UCSD-AML1 (cell line): ENCODE results near the gene ALKBH8.
"Not testable (repeated sequence)": the region's sequence is repeated elsewhere in the genome, so short reads cannot be mapped to it uniquely, and the experiment has no call there.

ENCODE experiments used
- DNase-seq: peaks from one replicate; lab custom pipeline; 2025; ENCODE audit not compliant: unreplicated experiment; lab: John Stamatoyannopoulos, UW

ALKBH8 gene

DNA sequence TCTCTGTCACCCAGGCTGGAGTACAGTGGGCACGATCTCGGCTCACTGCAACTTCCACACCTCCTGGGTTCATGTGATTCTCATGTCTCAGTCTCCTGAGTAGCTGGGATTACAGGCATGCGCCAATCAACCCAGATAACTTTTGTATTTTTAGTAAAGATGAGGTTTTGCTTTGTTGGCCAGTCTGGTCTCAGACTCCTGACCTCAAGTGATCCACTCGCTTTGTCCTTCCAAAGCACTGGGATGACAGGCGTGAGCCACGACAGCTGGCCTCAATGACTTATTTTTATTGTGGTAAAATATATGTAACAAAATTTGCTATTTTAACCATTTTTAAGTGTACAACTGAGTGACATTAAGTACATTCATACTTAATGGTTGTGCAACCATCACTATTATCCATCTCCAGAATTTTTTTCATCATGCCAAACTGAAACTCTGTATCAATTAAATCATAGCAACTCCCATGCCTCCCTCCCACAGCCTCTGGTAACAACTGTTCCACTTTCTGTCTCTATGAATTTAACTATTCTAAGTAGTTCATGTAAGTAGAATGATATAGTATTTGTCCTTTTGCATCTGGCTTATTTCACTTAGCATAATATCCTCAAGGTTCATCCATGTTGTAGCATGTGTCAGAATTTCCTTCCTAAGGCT, 57.2 kb downstream of the ALKBH8 start:
- no peak for DNase-seq

DNA sequence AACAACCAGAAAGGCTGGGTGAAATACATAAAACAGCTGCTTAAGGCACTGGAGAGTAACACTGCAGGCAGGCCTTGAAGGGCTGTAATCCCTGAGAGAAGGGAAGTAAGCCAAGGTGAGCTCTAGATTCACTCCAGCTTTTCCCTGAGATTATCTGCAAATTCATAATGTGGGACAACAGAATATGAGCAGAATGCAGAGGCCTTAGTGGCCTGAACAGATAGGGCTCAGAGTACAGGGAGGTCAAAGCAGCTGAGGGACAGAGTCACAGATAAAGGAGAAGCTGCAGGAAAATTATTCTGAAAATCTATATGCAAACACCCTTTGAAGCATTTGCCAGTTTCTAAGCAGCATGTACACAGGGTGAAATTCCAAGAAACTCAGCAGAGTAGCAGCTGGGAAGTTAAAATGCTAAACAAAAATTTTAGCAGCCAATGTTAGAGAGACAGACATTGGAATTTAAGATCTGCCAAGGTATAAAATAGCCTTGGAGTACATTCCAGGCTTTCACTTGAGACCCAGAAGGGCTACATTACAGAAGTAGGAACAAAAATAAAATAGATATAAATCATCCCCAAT, 59.8 kb downstream of the ALKBH8 start:
- DNase-seq = no peak

DNA sequence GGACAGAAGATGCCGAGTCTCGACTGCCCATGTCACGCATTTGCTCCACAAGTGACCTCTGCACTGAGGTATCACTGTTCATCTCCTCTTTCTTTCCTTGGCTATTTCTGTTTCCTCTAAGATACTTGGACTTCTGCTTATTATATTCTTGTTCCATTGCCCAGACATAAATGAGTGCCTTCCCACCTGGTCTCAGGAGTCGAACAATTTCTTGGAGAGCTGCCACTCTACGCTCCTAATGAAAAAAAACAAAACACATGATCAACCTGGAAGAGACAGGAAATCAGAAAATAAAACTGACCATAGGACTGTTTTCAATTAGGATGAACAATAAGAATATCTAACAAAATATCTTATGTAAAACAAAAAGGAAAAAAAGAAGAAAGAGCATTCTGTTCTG, 60.6 kb downstream of the ALKBH8 start:
- DNase-seq = no peak

DNA sequence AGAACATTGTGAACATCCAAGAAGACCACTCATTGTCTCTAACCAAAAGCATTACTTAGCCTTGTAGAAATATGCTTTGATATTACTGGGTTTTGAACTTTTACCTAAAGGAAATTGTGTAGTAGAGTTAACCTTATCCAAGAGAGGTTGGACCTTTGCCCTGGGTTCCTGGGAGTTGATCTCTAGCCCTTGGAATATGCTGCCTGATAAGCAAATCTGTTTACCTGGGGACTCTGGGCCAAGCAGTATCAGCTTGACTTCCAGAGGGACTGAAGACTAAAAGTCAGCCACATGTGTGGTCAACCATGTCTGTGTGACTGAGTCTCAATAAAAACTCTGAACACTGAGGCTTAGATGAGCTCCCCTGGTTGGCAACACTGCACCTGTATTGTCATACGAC, 63.8 kb downstream of the ALKBH8 start:
- no peak for DNase-seq

DNA sequence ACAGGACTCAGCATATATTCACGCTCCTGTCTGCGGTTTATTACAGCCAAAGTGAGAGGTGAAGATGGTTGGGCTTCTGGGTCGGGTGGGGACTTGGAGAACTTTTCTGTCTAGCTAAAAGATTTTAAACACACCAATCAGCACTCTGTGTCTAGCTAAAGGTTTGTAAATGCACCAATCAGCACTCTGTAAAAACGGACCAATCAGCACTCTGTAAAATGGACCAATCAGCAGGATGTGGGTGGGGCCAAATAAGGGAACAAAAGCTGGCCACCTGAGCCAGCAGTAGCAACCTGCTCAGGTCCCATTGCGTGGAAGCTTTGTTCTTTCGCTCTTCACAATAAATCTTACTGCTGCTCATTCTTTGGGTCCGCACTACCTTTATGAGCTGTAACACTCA, 68.2 kb downstream of the ALKBH8 start:
- not testable (repeated sequence) for DNase-seq

DNA sequence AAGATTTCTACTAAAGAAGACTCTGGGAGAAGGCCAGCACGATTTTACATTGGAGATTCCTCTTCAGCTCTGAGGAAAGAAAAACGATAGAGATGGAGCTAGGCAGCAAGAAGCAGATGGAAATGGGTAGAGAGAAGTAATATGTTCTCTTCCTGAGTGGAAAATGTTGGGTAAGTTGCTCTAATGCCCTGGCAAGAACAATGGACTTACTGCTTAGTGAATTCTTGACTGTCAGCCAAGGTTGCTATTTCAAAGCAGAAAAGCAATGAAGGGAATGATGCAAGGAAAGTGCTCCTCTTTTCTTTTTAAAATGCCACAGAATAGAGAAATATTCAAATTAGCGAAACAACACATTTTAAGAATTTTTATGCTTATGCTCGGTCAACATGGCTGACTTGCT, 69.5 kb downstream of the ALKBH8 start:
- DNase-seq = no peak

DNA sequence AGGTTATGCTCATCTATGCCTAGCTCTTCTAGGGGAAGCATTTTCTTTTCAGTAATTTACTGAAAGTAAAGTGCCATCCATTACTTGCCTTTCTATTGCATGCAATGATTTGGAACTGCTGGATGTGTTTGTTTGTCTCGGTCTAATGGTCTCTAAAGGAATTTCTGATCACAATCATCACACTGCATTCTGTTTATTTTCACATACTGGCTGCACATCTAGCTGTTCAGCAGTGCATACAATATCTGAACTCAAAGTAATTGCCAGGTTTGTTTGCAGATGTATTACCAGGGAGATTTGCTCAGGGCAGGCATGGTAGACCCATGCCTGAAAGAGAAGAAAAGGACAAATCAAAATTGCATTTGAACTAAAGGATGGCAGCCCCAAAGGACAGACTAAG, 71.5 kb downstream of the ALKBH8 start:
- no peak for DNase-seq

DNA sequence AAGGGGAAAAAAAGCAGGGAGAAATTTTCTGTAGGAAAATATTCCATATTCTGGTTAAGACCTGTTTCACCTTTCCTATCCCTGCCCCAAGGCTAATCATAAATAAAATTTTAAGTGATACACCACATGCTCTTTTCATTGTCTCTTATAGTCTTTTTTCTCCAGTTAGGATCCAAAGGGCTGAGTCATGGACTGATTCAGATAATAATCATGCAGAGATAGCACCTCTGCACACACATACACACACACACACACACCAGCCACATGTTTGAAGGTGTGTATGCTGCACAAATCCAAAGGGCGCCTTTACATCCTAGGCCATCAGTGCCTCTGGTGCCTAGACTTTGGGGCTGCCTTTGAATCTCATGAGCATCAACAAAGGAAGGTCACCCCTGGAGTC, 72.4 kb downstream of the ALKBH8 start:
- DNase-seq = no peak

DNA sequence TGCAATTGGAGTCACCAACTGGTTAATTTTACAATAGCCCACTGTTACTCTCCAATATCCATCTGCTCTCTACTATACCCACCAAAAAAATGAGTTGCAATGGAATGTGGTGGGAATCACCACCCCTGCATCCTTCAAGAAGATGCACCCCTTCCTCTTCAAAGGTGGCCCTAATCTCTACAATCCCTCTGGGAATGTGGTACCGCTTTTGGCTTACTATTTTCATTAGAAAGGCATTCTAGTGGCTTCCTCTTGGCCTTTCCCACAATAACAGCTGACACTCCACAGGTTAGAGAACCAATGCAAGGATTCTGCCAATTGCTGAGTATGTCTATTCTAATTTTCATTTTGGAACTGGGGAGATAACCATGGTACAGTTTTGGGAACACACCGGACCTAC, 74.7 kb downstream of the ALKBH8 start:
- DNase-seq = no peak

DNA sequence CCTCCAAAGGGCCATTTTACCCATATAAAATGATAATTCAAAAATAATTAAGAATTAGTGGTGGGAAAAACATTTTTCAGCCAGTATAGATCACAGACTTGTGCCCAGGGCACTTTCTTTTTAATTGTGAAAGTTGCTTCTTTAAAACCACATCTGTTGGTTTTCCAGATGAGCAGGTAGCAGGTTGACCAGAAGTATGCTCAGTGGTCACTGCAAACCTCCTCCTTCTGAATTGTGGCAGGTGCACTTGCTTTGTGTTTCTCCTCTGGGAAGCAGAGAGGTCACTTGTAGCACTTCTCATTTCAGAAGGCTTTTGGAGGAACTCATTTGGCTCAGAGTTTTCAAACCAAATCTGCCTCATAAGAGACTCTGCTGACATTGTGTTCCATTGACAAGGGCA, 83.3 kb downstream of the ALKBH8 start:
- DNase-seq = no peak

DNA sequence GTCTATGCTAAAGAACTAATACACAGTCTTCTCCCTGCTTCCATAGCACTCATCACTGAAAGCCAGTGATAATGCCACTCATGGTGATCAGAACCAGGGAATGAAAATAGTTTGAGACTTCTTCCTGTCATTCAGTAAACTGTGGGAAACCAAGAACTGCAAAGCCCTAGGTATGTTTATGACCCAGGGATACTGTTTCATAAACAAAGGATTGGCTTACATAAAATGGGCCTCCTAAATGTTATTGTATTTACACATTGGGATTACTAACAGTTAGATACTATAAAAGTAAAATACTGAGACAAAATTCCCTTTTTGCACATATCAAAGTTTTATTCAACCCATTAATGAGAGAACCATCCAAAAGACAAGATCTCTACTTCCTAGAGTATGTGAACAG, 86.6 kb downstream of the ALKBH8 start:
- DNase-seq = no peak

DNA sequence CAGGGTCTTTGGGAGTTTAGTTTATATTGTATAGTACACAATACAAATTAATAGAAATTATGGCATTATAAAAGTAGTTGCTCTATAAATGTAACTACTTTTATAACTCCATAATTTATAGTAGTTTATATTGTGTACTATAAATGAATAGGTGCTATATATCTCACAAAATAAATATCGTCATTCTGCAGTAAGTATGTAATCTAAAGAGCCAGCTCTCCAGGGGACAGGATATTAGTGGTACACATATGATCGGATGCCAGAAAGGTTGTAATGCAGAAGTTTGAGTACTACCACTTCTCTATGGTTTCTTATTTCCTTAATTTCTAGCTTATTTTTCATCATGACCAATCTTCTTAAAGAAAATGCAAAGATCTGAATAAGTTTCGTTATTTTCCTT, 87.7 kb downstream of the ALKBH8 start:
- no peak for DNase-seq

DNA sequence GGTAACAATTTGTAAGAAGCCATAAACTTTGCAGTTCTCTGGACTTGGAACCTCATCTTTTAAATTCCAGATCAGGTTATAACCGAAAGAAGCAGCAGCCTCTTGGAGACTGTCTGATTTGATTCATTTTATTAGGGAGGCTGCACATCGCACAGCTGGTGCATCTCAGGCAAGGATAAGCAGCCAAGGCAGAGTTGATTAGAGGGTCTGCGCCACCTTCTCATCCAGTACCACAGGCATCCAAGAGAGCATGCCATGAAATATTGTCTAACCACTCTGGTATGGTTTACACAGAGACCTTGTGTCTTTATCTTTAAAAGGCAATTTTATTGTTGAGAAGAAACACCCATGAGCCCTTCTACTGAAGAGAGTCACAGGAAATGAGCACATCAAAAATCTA, 91.7 kb downstream of the ALKBH8 start:
- no peak for DNase-seq

DNA sequence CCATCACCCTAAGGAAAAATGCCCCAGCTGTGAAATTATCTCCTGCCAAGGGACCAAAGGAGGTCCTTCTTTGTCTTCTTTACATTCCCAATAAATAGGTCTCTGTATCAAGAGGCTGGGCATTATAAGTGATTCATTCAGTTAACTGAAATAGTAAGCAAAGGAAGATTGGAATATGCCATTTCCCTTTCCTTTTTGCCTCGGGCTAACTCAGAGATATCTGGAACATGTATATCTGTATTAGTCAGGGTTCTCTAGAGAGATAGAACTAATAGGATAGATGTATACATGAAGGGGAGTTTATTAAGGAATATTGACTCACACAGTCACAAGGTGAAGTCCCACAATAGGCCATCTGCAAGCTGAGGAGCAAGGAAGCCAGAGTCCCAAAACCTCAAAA, 92.6 kb downstream of the ALKBH8 start:
- no peak for DNase-seq

DNA sequence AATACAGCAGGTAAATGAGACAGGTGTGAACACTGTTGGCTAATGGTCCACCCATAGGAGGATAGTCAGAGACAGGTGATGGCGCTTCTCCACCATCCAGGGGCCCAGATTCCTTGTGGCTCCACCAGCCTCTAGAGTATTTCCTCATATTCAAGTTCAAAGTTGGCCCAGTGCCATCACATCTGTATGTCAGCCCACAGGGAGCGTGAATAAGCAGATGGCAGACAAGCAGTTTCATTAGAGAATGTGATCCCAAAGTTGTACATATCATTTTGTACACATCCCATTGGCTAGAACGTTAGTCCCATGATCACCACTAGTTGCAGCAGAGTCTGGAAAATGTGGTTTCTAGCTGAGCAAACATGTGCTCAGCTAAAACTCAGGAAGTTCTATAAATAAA, 96.9 kb downstream of the ALKBH8 start:
- no peak for DNase-seq

DNA sequence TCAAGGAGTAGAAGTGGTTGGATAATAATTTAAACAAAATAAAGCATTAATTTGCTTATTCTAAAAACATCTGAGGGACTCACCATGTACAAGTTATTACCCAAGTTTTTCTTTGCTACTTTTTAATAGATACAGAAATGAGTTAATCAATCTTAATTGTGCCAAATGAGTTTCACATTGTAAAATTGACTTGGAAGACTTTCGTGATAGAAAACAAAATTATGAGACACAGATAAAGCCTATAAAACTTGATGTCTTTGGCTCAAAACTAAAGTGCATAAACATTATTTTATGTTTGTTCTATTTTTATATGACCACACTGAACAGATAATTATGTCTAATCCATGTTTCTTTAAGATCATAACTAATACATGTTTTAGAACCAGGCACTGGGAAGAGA, 97.8 kb downstream of the ALKBH8 start:
- no peak for DNase-seq

DNA sequence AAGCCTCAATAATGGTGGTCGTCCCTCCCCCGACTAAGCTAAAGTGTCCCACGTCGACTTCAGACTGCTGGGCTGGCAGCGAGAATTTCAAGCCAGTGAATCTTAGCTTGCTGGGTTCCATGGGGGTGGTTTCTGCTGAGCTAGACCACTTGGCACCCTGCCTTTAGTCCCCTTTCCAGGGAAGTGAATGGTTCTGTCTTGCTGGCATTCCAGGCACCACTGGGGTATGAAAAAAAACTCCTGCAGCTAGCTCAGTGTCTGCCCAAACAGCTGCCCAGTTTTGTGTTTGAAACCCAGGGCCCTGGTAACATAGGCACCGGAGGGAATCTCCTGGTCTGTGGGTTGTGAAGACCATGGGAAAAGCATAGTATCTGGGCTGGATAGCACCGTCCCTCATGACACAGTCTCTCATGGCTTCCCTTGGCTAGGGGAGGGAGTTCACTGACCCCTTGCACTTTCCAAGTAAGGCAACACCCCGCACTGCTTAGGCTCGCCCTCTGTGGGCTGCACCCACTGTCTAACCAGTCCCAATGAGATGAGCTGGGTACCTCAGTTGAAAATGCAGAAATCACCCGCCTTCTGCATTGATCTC, 99.2 kb downstream of the ALKBH8 start:
- not testable (repeated sequence) for DNase-seq

DNA sequence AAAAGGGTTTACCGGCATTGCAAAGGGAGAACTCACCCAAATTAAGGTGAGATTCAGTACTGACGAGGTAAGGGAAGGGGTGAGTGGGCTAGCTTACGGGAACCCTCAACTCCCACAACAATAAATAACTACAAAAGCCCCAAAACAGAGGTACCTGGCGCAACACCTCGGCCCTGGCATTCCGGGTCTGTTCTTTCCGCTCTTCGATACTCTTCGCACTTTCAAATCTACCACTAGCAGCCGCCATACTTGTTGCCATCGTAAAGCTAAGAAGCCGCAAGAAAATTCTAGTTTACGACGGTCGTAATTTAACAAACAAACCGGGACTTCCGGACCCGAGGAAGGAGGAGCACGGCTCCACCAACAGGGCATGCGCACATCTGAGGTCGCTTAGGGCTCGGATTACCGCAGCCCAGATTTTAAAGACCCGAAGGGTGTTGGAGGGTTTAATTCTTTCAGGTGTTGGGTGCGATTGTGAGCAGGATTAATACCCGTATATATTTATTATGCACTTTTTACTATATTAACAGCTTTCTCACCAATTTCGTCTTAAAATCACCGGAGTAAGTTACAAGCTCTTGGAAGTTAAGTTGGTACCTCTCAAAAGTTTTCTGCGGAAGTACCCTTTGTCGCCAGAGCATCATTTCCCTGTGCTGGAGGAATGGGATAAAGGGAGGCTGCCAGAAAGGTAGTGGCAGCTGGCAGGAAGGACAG, 107.8 kb downstream of the ALKBH8 start, which contains the start of gene CWF19L2:
TSS of gene CWF19L2 (minus strand) at position 268 of the 714 bp plus-strand sequence. CDS start at position 259, 9 bp downstream.
- peak; percentile 82 for DNase-seq

DNA sequence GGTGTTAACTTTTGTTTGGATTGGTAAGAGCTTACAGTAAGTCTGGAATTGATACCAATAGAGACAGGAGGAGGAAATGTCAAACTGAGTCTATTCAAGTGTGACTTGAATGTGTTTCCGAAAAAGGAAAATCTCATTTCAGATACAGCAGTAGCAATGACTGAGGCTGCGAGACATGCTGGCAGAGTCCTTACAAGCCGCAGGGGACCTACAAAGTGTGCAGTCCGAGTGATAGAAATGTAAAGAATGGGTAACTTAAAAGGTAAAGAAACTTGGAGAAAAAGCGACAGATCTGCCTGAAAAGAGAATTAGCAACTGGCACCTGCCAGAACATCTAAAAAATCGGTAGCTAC, 108.4 kb downstream of the ALKBH8 start:
- DNase-seq = no peak

DNA sequence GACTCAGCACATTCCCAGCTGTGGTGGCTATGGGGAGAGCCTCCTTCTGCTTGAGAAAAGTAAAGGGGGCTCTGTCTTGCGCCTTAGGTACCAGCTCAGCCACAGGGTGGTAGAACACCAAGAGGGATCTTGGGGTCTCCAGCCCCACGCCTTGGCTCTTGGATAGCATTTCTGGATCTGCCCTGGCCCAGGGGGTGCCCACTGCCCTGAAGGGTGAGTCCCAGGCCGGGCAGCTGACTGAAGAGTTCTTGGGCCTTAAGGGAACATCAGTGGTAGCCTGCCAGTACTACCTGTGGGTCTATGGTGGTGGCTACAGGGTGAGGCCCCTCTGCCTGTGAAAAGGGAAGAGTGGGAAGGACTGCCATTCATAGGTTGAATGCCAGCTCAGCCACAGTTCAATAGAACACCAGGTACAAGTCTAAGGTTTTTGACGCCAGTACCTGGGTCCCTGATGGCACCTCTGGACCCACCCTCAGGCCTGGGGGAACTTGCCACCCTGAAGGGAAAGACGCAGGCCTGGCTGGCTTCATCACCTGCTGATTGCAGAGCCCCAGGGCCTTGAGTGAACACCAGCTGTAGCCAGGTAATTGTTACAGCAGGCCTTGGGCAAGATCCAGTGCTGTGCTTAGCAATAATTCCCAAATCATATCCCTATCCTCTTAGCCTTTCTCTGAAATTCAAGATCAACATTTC, 111.8 kb downstream of the ALKBH8 start:
- no peak for DNase-seq
